GM12801 (cell line): Measurements from ENCODE around the gene PPP1R3D.

Experiments used
- TF ChIP-seq, protein P1 (sequence below): IDR thresholded peaks from one replicate; pipeline ENCODE4 v1.5.1; 2011; ENCODE audit warnings: control low read depth; ENCODE audit not compliant: insufficient read length; ENCODE audit errors: extremely low read depth

Gene PPP1R3D

DNA sequence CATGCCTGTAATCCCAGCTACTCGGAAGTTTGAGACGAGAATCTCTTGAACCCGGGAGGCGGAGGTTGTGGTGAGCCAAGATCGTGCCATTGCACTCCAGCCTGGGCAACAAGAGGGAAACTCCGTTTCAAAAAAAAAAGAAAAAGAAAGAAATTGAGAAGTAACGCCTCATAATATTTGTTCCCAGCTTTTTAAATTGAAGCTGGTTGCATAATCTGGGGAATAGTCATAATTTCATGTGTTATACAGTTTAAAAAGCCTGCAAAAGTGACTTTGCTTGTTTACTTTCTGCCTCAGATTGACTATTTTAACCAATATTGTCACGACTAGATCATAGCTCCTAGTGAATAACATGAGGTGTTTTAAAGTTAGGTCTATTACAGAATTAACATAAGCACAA, 7.3 kb upstream of the PPP1R3D start:
- TF ChIP-seq, protein P1, sequence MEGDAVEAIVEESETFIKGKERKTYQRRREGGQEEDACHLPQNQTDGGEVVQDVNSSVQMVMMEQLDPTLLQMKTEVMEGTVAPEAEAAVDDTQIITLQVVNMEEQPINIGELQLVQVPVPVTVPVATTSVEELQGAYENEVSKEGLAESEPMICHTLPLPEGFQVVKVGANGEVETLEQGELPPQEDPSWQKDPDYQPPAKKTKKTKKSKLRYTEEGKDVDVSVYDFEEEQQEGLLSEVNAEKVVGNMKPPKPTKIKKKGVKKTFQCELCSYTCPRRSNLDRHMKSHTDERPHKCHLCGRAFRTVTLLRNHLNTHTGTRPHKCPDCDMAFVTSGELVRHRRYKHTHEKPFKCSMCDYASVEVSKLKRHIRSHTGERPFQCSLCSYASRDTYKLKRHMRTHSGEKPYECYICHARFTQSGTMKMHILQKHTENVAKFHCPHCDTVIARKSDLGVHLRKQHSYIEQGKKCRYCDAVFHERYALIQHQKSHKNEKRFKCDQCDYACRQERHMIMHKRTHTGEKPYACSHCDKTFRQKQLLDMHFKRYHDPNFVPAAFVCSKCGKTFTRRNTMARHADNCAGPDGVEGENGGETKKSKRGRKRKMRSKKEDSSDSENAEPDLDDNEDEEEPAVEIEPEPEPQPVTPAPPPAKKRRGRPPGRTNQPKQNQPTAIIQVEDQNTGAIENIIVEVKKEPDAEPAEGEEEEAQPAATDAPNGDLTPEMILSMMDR = no peak

DNA sequence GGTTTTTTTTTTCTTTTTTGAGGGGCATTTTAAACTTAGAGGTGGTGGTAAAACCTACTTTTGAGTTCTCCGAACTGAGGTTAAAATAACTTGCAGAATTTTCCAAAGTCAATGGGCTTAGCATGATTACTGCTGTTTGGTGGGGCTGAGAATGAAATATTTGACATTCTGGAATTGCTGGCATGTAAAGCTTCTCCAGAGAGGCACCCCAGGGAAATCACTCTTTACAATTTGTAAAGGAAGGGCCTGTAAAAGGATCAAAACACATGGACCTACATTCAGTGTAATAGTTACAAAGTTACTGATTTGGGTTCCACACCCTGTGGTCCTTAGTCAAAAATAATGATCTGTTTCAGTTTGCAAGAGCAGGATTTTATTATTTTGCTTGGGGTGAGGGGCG, 5.6 kb upstream of the PPP1R3D start:
- TF ChIP-seq, protein P1 = no peak

DNA sequence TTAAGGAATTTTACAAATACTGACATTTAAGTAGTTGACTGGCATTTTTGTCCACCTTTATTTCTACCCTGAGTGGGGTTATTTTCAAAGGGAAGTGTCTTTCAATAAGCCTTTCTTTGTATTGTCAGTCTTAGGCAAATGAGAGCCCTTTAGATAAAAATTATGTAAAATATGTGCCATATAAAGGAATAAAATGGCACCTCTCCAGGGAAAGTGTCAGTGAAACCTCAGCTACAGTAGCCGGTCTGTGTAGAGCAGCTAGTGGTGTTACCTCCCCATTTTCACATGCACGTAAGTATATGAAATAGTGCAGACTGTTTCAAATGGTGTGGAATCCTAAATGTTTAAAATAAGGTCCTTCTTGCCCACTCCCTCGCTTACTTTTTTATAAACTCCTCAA, 5.1 kb upstream of the PPP1R3D start:
- TF ChIP-seq, protein P1 = no peak

DNA sequence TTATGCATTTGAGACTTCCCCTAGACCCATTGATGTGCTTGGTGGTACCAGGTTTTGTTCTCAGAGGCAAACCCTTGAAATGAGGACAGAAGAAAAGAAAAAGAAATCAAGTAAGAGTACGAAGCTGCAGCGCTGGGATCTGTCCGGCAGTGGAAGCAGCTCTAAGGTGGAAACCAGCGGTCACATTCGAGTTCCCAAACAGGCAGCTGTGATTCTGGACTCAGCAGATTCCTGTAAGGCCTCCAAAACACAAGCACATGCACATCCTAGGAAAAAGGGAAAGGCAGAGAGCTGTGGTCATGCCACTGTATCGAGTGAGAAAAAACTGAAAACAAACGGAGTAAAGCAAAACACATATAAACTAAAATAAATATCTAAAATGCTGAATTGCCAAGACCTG, 4.6 kb upstream of the PPP1R3D start:
- TF ChIP-seq, protein P1 = no peak

DNA sequence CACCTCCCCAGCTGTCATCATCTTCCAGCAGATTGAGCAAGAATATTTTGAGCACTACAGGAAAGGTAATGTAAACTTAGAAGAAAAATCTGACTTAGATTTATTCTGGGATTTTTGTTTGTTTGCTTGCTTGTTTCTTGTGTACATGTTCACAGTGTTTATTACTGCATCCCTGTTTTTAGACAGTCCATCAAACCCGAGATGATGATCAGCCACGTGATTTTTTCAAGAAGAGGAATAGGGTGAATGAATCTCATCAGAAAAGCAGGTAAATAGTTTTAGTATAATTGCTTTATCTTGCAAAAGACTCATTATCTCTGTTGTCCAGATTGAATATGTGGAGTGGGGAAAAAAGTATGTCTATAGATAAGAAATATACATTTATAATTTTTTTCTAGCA, 2.1 kb upstream of the PPP1R3D start:
- TF ChIP-seq, protein P1 = no peak

DNA sequence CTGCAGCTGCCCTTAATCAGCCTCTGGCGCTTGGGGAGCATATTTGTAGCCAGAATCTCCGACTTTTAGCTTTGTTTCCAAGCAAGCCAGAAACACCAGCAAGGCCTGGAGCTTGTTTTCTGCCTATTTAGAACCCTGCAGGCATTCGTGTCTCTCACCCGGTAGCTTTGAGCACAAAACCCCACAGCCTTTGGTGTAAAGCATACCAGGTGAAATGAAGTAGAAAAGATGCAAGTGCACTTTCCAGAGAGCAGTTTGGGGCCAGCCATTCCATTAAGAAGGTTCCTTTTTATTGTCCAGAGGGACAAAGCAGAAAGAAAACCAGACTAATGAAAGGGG, 820 bp upstream of the PPP1R3D start:
- TF ChIP-seq, protein P1 = no peak

DNA sequence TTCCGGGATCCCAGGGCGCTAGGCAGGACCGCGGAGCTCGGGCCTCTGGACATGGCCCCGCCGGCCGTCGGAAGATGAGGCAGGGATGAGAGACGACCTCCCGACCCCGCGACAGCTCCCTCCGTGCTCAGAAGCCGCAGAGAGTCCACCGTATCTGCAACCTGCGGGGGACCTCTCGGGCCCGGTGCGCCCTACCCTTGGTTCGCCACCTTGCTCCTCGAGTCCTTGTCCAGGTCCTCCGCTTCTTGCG, 301 bp downstream of the PPP1R3D start:
- TF ChIP-seq, protein P1 = no peak
